HCT116 (cell line): Measurements from ENCODE around the gene FAM131A. TPM values are rescaled to one million over a fixed set of nuclear protein-coding genes. Genes with fewer than 3 reads are reported as not detected.

Experiments used
- ATAC-seq: fragments of 200-7000 bp; cut with Tn5 transposase; 2 replicates; pipeline ENCODE4 v1.9.1; 2020; ENCODE audit warnings: mild to moderate bottlenecking, moderate library complexity
- BruUV-seq: library from RNA; stranded (reverse); fragments of 400-500 nt; replicated peaks from 2 replicates; lab custom pipeline; 2021; lab: Mats Ljungman, UMichigan
- CTCF ChIA-PET: fragments of 300-600 bp; sonication (Branson Sonifier 250); formaldehyde crosslinking; loops from one replicate; lab custom pipeline; 2021; ENCODE audit warnings: antibody characterized with exemption; lab: Charles Lee
- POLR2A ChIA-PET: fragments of 300-600, 350-600 bp; sonication (Branson Sonifier 250); formaldehyde crosslinking; loops from one replicate; lab custom pipeline; 2021; ENCODE audit warnings: antibody characterized with exemption; lab: Charles Lee
- RAD21 ChIA-PET, 2 experiments: fragments of 300-600 bp; sonication (Branson Sonifier 250); formaldehyde crosslinking; loops; one replicate each; lab custom pipeline; 2023; ENCODE audit warnings: low total read pairs in 2 of 2; ENCODE audit not compliant: uncharacterized antibody in 2 of 2, unreplicated experiment in 2 of 2, low non-redundant PET in 1 of 2; lab: Charles Lee
- DNase-seq: peaks from one replicate; pipeline ENCODE4 v3.0.0-alpha.2; 2010; ENCODE audit warnings: low read depth, low spot score
- H2AFZ ChIP-seq: fragments of 200-600 bp; shearing (Covaris generic), sonication (generic); 2 replicates; pipeline ENCODE4 v1.6.1; 2017; ENCODE audit warnings: low read depth, mixed run types, mixed read lengths, antibody characterized with exemption, low read length; ENCODE audit not compliant: poor library complexity, severe bottlenecking
- H3K27ac ChIP-seq: 2 replicates; pipeline ENCODE4 v1.5.1; 2012; ENCODE audit warnings: low read depth, low read length
- H3K27me3 ChIP-seq: fragments of 200-600 bp; sonication (generic); 2 replicates; pipeline ENCODE4 v1.6.1; 2016; ENCODE audit warnings: mixed run types, low read length, mixed read lengths; ENCODE audit not compliant: insufficient read depth
- H3K36me3 ChIP-seq, 2 experiments: fragments of 200-500 bp in 1 of 2; fragments of 200-600 bp in 1 of 2; sonication (Bioruptor generic) in 1 of 2; sonication (generic) in 1 of 2; 2 replicates each; pipeline versions ENCODE4 v1.5.1 to v1.6.1; 2014 to 2016; ENCODE audit warnings: low read length in 2 of 2, inconsistent platforms in 1 of 2, mixed read lengths in 1 of 2, mixed run types in 1 of 2; ENCODE audit not compliant: insufficient read depth in 2 of 2, control insufficient read depth in 1 of 2
- H3K4me1 ChIP-seq, 2 experiments: fragments of 200-600 bp in 1 of 2; sonication (generic) in 1 of 2; 2 replicates each; pipeline versions ENCODE4 v1.5.1 to v1.6.1; 2012 to 2017; ENCODE audit warnings: low read length in 2 of 2, inconsistent platforms in 1 of 2, mild to moderate bottlenecking in 1 of 2, mixed read lengths in 1 of 2, mixed run types in 1 of 2, moderate library complexity in 1 of 2; ENCODE audit not compliant: insufficient read depth in 2 of 2, control insufficient read depth in 1 of 2
- H3K4me2 ChIP-seq: fragments of 200-600 bp; sonication (generic); 2 replicates; pipeline ENCODE4 v1.6.1; 2017; ENCODE audit warnings: mixed run types, low read length, mixed read lengths
- H3K4me3 ChIP-seq, 2 experiments: fragments of 200-600 bp in 1 of 2; sonication (generic) in 1 of 2; replicated peaks in 1 of 2; 2 replicates each; pipeline ENCODE4 v1.5.1; 2011 to 2016; ENCODE audit warnings: low read length in 2 of 2, control low read depth in 1 of 2, low read depth in 1 of 2, mild to moderate bottlenecking in 1 of 2, mixed read lengths in 1 of 2, mixed run types in 1 of 2
- H3K79me2 ChIP-seq: fragments of 200-600 bp; sonication (generic); 2 replicates; pipeline ENCODE4 v1.6.1; 2017; ENCODE audit warnings: mild to moderate bottlenecking, mixed run types, low read length, moderate library complexity, mixed read lengths; ENCODE audit not compliant: insufficient read depth
- H3K9ac ChIP-seq: fragments of 200-600 bp; sonication (generic); 2 replicates; pipeline ENCODE4 v1.6.1; 2016; ENCODE audit warnings: low read length, mixed read lengths
- H3K9me2 ChIP-seq: fragments of 200-600 bp; sonication (generic), shearing (Covaris generic); 2 replicates; pipeline ENCODE4 v1.6.1; 2017; ENCODE audit warnings: mixed run types, mild to moderate bottlenecking, moderate library complexity; ENCODE audit not compliant: insufficient read depth
- H3K9me3 ChIP-seq, 2 experiments: fragments of 200-500 bp in 1 of 2; fragments of 200-600 bp in 1 of 2; sonication (Bioruptor generic) in 1 of 2; sonication (generic) in 1 of 2; 2 replicates each; pipeline ENCODE4 v1.6.1; 2014 to 2017; ENCODE audit warnings: low read length in 2 of 2, mixed read lengths in 2 of 2, inconsistent platforms in 1 of 2, low read depth in 1 of 2, mild to moderate bottlenecking in 1 of 2, mixed run types in 1 of 2, moderate library complexity in 1 of 2; ENCODE audit not compliant: control insufficient read depth in 1 of 2, insufficient read depth in 1 of 2
- H4K20me1 ChIP-seq: fragments of 200-600 bp; sonication (generic), shearing (Covaris generic); 2 replicates; pipeline ENCODE4 v1.6.1; 2017; ENCODE audit warnings: mixed run types, mild to moderate bottlenecking, moderate library complexity; ENCODE audit not compliant: insufficient read depth
- CBX3 ChIP-seq: IDR thresholded peaks from 2 replicates; pipeline ENCODE4 v1.6.1; 2012; ENCODE audit warnings: low read depth
- CEBPB ChIP-seq: IDR thresholded peaks from 2 replicates; pipeline ENCODE4 v1.6.1; 2012; ENCODE audit warnings: low read depth
- ELF1 ChIP-seq: IDR thresholded peaks from 2 replicates; pipeline ENCODE4 v1.6.1; 2012; ENCODE audit warnings: low read depth, borderline replicate concordance
- EZH2phosphoT487 ChIP-seq: fragments of 200-600 bp; IDR thresholded peaks from 2 replicates; pipeline ENCODE4 v1.6.1; 2018; ENCODE audit warnings: antibody characterized with exemption, borderline replicate concordance
- JUND ChIP-seq: IDR thresholded peaks from 2 replicates; pipeline ENCODE4 v1.6.1; 2012
- MAX ChIP-seq: IDR thresholded peaks from 2 replicates; pipeline ENCODE4 v1.6.1; 2012
- POLR2A ChIP-seq: IDR thresholded peaks from 2 replicates; pipeline ENCODE4 v1.7.0; 2011; ENCODE audit warnings: borderline replicate concordance; ENCODE audit not compliant: insufficient read depth, insufficient read length; ENCODE audit errors: extremely low read depth
- RAD21 ChIP-seq: IDR thresholded peaks from 2 replicates; pipeline ENCODE4 v1.6.1; 2012; ENCODE audit warnings: low read depth, mild to moderate bottlenecking
- SRF ChIP-seq: IDR thresholded peaks from 2 replicates; pipeline ENCODE4 v1.6.1; 2012; ENCODE audit warnings: low read depth
- YY1 ChIP-seq: IDR thresholded peaks from 2 replicates; pipeline ENCODE4 v1.6.1; 2011; ENCODE audit warnings: low read length, low read depth, moderate library complexity, mild to moderate bottlenecking; ENCODE audit not compliant: insufficient replicate concordance; ENCODE audit errors: extremely low read depth
- ZFX ChIP-seq: fragments of 450-650 bp; IDR thresholded peaks from 2 replicates; pipeline ENCODE4 v1.6.1; 2017
- ZNF274 ChIP-seq: fragments of 200-500 bp; sonication (Bioruptor generic); IDR thresholded peaks from 2 replicates; pipeline ENCODE4 v1.6.1; 2014; ENCODE audit warnings: mild to moderate bottlenecking, low read depth, low read length, inconsistent platforms
- intact Hi-C: fragments of 100-400 bp; cut with micrococcal nuclease; formaldehyde crosslinking; loops from 2 replicates; pipeline ENCODE4 v1.10.0; 2022
- total RNA-seq: library from RNA; stranded (reverse); gene quantifications from one replicate; pipeline ENCODE4 v1.2.1, GENCODE V29; 2021; ENCODE audit not compliant: unreplicated experiment
- TF ChIP-seq, protein P1 (sequence below), 3 experiments: fragments of 200-600 bp in 1 of 3; sonication (generic) in 1 of 3; IDR thresholded peaks in 2 of 3; conservative IDR thresholded peaks in 1 of 3; 2 replicates each; pipeline ENCODE4 v1.5.1; 2012 to 2017; ENCODE audit warnings: low read depth in 2 of 3, low read length in 2 of 3, antibody characterized with exemption in 1 of 3, borderline replicate concordance in 1 of 3, control low read depth in 1 of 3, mild to moderate bottlenecking in 1 of 3, mixed read lengths in 1 of 3, mixed run types in 1 of 3, moderate library complexity in 1 of 3; ENCODE audit not compliant: insufficient read depth in 1 of 3
- TF ChIP-seq, protein P2 (sequence below): IDR thresholded peaks from 2 replicates; pipeline ENCODE4 v1.6.1; 2012; ENCODE audit warnings: low read depth

Gene FAM131A
- total RNA-seq, 1 experiment from 2014 or later: 17.8 TPM

DNA sequence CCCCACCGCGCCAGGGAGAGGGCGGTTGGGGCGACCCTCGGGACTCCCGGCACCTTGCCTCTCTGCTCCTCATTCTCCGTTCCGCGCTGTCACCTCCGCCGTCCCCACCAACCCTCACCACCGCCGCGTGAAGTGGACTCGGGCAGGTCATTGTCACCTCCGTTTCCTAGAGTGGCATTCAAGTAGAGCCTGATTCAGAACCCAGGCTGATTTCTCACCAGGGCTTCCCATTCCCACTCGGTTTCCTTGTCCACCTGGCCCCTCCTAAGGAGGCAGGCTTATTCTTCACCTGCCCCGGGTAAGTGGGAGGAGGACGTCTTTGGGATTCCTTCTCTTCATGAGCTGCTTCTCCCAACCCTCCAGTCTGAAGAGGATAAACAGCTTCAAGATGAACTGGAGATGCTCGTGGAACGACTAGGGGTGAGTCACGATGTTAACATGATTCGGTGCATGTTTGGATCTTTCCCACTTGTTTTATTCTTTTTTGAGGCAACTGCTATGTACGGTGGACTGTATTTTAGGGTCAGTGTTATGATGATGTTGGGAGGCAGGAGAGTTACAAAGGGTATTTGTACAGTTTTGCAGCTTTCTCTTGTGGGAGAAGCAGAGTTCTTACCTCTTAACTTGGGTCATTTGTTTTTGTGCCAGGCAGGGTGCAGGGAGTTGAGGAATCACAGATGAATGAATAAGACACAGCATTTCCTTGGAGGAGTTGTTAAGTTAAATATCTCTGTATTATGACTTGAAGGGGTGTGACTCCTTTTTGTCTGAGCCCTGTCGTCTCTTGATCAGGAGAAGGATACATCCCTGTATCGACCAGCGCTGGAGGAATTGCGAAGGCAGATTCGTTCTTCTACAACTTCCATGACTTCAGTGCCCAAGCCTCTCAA, 37.7 kb upstream of the FAM131A start:
- peaks cover 37 to 40% of the 10 kb centered on the region in 2 experiments for H3K36me3 ChIP-seq
- TF ChIP-seq YY1 (no peak), ZFX (peak; percentile 82)
- no peaks in the 10 kb centered on the region for H3K27me3 ChIP-seq
- H3K4me3 ChIP-seq: peak overlapping the region; percentile 72 to 84
- peak overlapping the region; percentile 91 for H3K4me2 ChIP-seq
- ATAC-seq (no peak), DNase-seq (no peak)
- H3K4me1 ChIP-seq: peaks cover 4 to 14% of the 10 kb centered on the region in 2 experiments
- no peaks in the 10 kb centered on the region for H3K9me3 ChIP-seq
- RAD21 ChIA-PET: no interaction called here
- POLR2A ChIA-PET: no interaction called here
- no peaks in the 10 kb centered on the region for H3K9me2 ChIP-seq
- H2AFZ ChIP-seq: no peak overlapping the region
- peak overlapping the region; percentile 77 for H3K27ac ChIP-seq
- peaks cover 52% of the 10 kb centered on the region for H3K79me2 ChIP-seq
- BruUV-seq: TSS peak; percentile 44
- CTCF ChIA-PET: no interaction called here
- H3K9ac ChIP-seq: peak overlapping the region; percentile 91
- H4K20me1 ChIP-seq: no peaks in the 10 kb centered on the region
- intact Hi-C loops: no loop called here

DNA sequence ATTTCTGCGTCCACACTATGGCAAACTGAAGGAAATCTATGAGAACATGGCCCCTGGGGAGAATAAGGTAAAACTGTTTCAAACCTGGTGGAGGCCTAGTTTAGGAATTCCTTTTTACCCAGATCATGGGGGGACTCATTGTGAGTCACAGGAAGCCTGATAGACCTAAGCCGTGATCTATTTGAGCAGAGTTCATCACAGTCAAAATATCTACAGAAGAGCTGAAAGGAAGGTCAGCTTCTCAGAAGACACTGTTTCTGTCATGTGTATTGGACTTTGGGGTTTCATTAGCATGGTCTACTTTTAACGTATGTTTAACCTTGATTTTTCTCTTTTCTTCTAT, 37.1 kb upstream of the FAM131A start:
- H3K9me3 ChIP-seq: no peaks in the 10 kb centered on the region
- H3K79me2 ChIP-seq: peaks cover 52% of the 10 kb centered on the region
- peak overlapping the region; percentile 91 for H3K9ac ChIP-seq
- intact Hi-C loops: no loop called here
- H2AFZ ChIP-seq: no peak overlapping the region
- H4K20me1 ChIP-seq: no peaks in the 10 kb centered on the region
- H3K36me3 ChIP-seq: peaks cover 41 to 42% of the 10 kb centered on the region in 2 experiments
- no peak overlapping the region for H3K27ac ChIP-seq
- ATAC-seq (no peak), DNase-seq (no peak)
- no TSS peak for BruUV-seq
- peak overlapping the region; percentile 72 to 84 for H3K4me3 ChIP-seq
- H3K4me2 ChIP-seq: peak overlapping the region; percentile 91
- POLR2A ChIA-PET: no interaction called here
- H3K4me1 ChIP-seq: peaks cover 4 to 14% of the 10 kb centered on the region in 2 experiments
- no peaks in the 10 kb centered on the region for H3K9me2 ChIP-seq
- H3K27me3 ChIP-seq: no peaks in the 10 kb centered on the region
- RAD21 ChIA-PET: no interaction called here
- CTCF ChIA-PET: no interaction called here
- TF ChIP-seq CBX3: no peak
- TF ChIP-seq ZFX: no peak
- no peak; the same call in 1 of the 2 replicates for TF ChIP-seq JUND
- no peak for TF ChIP-seq POLR2A
- TF ChIP-seq EZH2phosphoT487: no peak
- TF ChIP-seq, protein P1, sequence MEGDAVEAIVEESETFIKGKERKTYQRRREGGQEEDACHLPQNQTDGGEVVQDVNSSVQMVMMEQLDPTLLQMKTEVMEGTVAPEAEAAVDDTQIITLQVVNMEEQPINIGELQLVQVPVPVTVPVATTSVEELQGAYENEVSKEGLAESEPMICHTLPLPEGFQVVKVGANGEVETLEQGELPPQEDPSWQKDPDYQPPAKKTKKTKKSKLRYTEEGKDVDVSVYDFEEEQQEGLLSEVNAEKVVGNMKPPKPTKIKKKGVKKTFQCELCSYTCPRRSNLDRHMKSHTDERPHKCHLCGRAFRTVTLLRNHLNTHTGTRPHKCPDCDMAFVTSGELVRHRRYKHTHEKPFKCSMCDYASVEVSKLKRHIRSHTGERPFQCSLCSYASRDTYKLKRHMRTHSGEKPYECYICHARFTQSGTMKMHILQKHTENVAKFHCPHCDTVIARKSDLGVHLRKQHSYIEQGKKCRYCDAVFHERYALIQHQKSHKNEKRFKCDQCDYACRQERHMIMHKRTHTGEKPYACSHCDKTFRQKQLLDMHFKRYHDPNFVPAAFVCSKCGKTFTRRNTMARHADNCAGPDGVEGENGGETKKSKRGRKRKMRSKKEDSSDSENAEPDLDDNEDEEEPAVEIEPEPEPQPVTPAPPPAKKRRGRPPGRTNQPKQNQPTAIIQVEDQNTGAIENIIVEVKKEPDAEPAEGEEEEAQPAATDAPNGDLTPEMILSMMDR (IDR thresholded peaks at IDR 0.05 in 2 of 3, conservative IDR thresholded peaks at IDR 0.05 in 1 of 3; ENCODE audit: borderline replicate concordance in 1 of 3, insufficient read depth in 1 of 3, low read depth in 2 of 3, low read length in 2 of 3): no peak
- no peak for TF ChIP-seq ZNF274
- no peak for TF ChIP-seq MAX
- TF ChIP-seq CEBPB: no peak
- no peak for TF ChIP-seq ELF1
- no peak for TF ChIP-seq RAD21
- TF ChIP-seq, protein P2, sequence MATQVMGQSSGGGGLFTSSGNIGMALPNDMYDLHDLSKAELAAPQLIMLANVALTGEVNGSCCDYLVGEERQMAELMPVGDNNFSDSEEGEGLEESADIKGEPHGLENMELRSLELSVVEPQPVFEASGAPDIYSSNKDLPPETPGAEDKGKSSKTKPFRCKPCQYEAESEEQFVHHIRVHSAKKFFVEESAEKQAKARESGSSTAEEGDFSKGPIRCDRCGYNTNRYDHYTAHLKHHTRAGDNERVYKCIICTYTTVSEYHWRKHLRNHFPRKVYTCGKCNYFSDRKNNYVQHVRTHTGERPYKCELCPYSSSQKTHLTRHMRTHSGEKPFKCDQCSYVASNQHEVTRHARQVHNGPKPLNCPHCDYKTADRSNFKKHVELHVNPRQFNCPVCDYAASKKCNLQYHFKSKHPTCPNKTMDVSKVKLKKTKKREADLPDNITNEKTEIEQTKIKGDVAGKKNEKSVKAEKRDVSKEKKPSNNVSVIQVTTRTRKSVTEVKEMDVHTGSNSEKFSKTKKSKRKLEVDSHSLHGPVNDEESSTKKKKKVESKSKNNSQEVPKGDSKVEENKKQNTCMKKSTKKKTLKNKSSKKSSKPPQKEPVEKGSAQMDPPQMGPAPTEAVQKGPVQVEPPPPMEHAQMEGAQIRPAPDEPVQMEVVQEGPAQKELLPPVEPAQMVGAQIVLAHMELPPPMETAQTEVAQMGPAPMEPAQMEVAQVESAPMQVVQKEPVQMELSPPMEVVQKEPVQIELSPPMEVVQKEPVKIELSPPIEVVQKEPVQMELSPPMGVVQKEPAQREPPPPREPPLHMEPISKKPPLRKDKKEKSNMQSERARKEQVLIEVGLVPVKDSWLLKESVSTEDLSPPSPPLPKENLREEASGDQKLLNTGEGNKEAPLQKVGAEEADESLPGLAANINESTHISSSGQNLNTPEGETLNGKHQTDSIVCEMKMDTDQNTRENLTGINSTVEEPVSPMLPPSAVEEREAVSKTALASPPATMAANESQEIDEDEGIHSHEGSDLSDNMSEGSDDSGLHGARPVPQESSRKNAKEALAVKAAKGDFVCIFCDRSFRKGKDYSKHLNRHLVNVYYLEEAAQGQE: no peak
- no peak for TF ChIP-seq SRF
- TF ChIP-seq YY1: no peak
